ENCODE measurements around the gene LBX1.

The LBX1 gene

DNA sequence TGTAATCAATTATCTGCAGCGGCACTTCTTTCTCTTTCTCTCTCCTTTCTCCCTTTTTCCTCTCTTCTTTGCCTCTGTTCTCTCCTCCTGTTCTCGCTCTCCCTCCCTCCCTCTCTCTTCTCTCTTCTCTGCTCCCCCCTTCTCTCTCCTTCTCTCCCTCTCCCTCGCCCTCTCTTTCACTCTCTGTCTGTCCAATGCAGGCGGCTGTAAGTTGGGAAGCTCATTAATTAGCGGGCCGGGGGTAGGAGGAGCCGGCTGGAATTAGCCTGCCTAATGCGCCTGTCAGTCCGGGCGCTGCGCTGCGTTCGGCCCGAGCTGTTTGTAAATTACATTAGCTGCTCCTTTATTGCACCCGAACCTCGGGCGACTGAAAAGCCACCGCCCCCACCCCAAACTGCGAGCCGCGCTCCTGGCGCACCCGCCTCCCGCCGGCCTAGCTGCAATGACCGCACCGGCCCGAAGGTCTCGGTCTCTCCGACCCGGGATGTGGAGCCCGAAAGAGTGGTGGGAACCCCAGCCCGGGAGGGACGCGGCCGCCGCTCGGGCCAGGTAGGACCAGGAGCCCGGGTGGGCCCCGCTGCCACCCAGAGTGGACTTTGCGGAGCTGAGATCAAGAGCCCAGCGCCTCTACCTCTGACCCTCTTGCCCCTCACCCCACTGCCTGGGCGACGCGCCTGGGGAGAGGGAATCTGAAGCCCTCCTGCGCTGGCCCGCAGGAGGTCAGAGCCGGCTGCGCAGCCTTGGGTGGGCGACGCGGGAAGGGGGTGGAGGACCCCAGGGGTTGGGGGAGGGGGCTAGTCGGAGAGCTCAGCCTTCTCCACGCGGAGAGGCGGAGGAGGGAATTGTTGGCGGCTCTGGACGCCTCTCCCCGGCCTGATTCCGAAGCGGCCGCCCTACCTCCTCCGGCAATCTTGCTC, at the start of gene LBX1:
TSS of gene LBX1 (minus strand) at position 198 of the 917 bp plus-strand sequence. CDS start 648 bp downstream, outside the sequence.
- Histone ChIP-seq H2AFZ (ENCODE audit: low read depth, low read length) (no peak within 1 kb of the TSS), H3K9me3 (ENCODE audit: low read length) (no peaks in the 10 kb centered on the region), H3K36me3 (ENCODE audit: insufficient read depth, low read length) (no peaks in the 10 kb centered on the region), H3K4me3 (ENCODE audit: low read length) (no peak within 1 kb of the TSS), H3K4me1 (ENCODE audit: insufficient read depth, low read length) (peaks cover 4% of the 10 kb centered on the region), H3K27me3 (ENCODE audit: insufficient read depth, low read length) (peaks cover 95% of the 10 kb centered on the region)

- Histone ChIP-seq H2AFZ (ENCODE audit: low read depth, low read length) (no peak overlapping the region), H3K9me3 (ENCODE audit: low read length) (no peaks in the 10 kb centered on the region), H3K27me3 (ENCODE audit: insufficient read depth, low read length) (peaks cover 39% of the 10 kb centered on the region), H3K4me3 (ENCODE audit: low read length) (no peak overlapping the region), H3K36me3 (ENCODE audit: insufficient read depth, low read length) (no peaks in the 10 kb centered on the region), H3K4me1 (ENCODE audit: insufficient read depth, low read length) (no peaks in the 10 kb centered on the region)
Observed at GRCh38 chr10:101273741-101274140, 44.5 kb upstream of the LBX1 start.

DNA sequence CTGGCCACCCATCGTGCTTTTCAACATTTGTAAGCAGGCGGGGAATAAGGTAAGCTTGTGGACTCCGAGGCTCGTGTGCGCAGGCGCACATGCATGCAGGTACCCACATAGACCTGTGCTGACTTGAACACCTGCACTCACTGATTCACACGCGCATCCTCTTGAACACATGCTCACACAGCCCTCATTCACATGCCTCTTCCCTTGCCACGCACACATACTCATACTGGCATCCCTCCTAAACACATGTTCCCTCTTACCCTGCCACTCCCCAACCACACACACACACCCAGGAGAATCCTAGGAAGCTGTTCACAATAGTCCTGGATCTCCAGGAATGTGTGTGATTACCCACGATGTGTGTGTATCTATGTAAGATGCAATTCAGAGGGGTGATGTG, 44.1 kb upstream of the LBX1 start:
- peaks cover 39% of the 10 kb centered on the region for H3K27me3 ChIP-seq (ENCODE audit: insufficient read depth, low read length)
- H2AFZ ChIP-seq (ENCODE audit: low read depth, low read length) = no peak overlapping the region
- H3K9me3 ChIP-seq (ENCODE audit: low read length) = no peaks in the 10 kb centered on the region
- H3K4me3 ChIP-seq (ENCODE audit: low read length) = no peak overlapping the region
- no peaks in the 10 kb centered on the region for H3K4me1 ChIP-seq (ENCODE audit: insufficient read depth, low read length)
- no peaks in the 10 kb centered on the region for H3K36me3 ChIP-seq (ENCODE audit: insufficient read depth, low read length)

DNA sequence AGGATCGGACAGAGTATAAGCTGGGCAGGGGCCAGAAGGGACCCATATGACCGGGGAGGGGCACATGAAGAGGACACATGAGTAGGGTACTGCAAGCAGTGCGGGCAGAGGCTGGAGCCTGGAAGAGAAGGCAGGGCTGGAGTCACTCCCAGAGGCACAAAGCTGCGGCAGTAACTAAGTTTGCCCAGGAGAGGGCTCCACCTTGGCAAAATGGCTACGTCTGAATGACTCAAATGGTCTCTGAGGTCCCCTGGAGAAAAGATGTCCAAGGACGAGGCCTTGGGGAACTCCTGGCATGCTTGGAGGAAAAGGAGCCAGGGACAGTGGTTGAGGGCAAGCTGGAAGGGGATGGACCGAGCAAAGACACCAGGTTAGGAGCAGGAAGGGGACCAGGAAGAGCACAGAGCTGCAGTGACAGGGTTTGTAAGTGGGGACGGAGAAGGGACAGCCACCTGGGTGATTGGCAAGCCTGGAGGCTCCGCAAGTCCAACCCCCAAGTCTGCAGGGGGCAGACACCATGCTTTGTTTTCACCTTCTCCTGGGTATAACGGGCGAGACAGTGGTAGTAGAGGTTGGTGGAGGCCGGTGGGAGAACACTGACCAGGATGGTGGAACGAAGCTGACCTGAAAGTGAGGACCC, 43.1 kb upstream of the LBX1 start:
- H3K27me3 ChIP-seq (ENCODE audit: insufficient read depth, low read length) = peaks cover 36% of the 10 kb centered on the region
- no peak overlapping the region for H2AFZ ChIP-seq (ENCODE audit: low read depth, low read length)
- no peaks in the 10 kb centered on the region for H3K9me3 ChIP-seq (ENCODE audit: low read length)
- H3K4me3 ChIP-seq (ENCODE audit: low read length) = no peak overlapping the region
- no peaks in the 10 kb centered on the region for H3K36me3 ChIP-seq (ENCODE audit: insufficient read depth, low read length)
- peaks cover 1% of the 10 kb centered on the region for H3K4me1 ChIP-seq (ENCODE audit: insufficient read depth, low read length)

- no peak overlapping the region for H3K4me3 ChIP-seq (ENCODE audit: low read length)
- H3K27me3 ChIP-seq (ENCODE audit: insufficient read depth, low read length) = peaks cover 24% of the 10 kb centered on the region
- no peaks in the 10 kb centered on the region for H3K36me3 ChIP-seq (ENCODE audit: insufficient read depth, low read length)
- H3K4me1 ChIP-seq (ENCODE audit: insufficient read depth, low read length) = peaks cover 12% of the 10 kb centered on the region
- H2AFZ ChIP-seq (ENCODE audit: low read depth, low read length) = no peak overlapping the region
- H3K9me3 ChIP-seq (ENCODE audit: low read length) = no peaks in the 10 kb centered on the region
Observed at GRCh38 chr10:101270763-101271162, 41.5 kb upstream of the LBX1 start.

GRCh38 chr10:101267776-101268175, 38.5 kb upstream of the LBX1 start:
- H3K36me3 ChIP-seq (ENCODE audit: insufficient read depth, low read length) = no peaks in the 10 kb centered on the region
- no peak overlapping the region for H3K4me3 ChIP-seq (ENCODE audit: low read length)
- peaks cover 23% of the 10 kb centered on the region for H3K27me3 ChIP-seq (ENCODE audit: insufficient read depth, low read length)
- no peak overlapping the region for H2AFZ ChIP-seq (ENCODE audit: low read depth, low read length)
- H3K9me3 ChIP-seq (ENCODE audit: low read length) = no peaks in the 10 kb centered on the region
- H3K4me1 ChIP-seq (ENCODE audit: insufficient read depth, low read length) = peaks cover 12% of the 10 kb centered on the region

- Histone ChIP-seq H2AFZ (ENCODE audit: low read depth, low read length) (no peak overlapping the region), H3K27me3 (ENCODE audit: insufficient read depth, low read length) (peaks cover 28% of the 10 kb centered on the region), H3K9me3 (ENCODE audit: low read length) (no peaks in the 10 kb centered on the region), H3K4me1 (ENCODE audit: insufficient read depth, low read length) (peaks cover 12% of the 10 kb centered on the region), H3K4me3 (ENCODE audit: low read length) (no peak overlapping the region), H3K36me3 (ENCODE audit: insufficient read depth, low read length) (no peaks in the 10 kb centered on the region)
Observed at GRCh38 chr10:101267290-101267680, 38.0 kb upstream of the LBX1 start.

GRCh38 chr10:101266381-101267289, 37.4 kb upstream of the LBX1 start:
- Histone ChIP-seq H2AFZ (ENCODE audit: low read depth, low read length) (no peak overlapping the region), H3K36me3 (ENCODE audit: insufficient read depth, low read length) (no peaks in the 10 kb centered on the region), H3K9me3 (ENCODE audit: low read length) (no peaks in the 10 kb centered on the region), H3K27me3 (ENCODE audit: insufficient read depth, low read length) (peaks cover 33% of the 10 kb centered on the region), H3K4me1 (ENCODE audit: insufficient read depth, low read length) (peaks cover 12% of the 10 kb centered on the region), H3K4me3 (ENCODE audit: low read length) (no peak overlapping the region)

GRCh38 chr10:101263150-101263752, 34.0 kb upstream of the LBX1 start:
- Histone ChIP-seq H2AFZ (ENCODE audit: low read depth, low read length) (no peak overlapping the region), H3K4me1 (ENCODE audit: insufficient read depth, low read length) (peaks cover 12% of the 10 kb centered on the region), H3K27me3 (ENCODE audit: insufficient read depth, low read length) (peaks cover 33% of the 10 kb centered on the region), H3K4me3 (ENCODE audit: low read length) (no peak overlapping the region), H3K36me3 (ENCODE audit: insufficient read depth, low read length) (no peaks in the 10 kb centered on the region), H3K9me3 (ENCODE audit: low read length) (peaks cover under 1% of the 10 kb centered on the region)

DNA sequence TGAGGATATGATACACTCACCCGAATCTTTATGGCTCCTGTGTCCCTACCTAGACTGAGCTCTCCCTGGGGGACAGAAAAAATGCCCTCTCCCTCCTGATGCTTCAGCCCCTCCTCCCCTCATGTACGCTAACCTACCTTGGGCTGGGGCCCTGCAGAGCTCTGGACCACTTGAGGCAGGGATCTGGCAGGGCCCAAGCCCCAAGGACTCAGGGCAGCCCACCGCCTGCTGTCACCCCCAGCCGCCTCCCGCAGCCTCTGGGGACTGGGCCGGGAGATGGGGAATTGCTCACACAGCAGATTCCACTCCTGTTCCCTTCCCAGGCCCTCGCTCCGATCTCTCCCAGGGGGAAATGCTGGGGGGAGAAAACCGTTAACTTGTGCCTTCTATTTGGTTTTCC, 32.9 kb upstream of the LBX1 start:
- Histone ChIP-seq H2AFZ (ENCODE audit: low read depth, low read length) (no peak overlapping the region), H3K9me3 (ENCODE audit: low read length) (peaks cover 3% of the 10 kb centered on the region), H3K27me3 (ENCODE audit: insufficient read depth, low read length) (peaks cover 33% of the 10 kb centered on the region), H3K4me3 (ENCODE audit: low read length) (no peak overlapping the region), H3K4me1 (ENCODE audit: insufficient read depth, low read length) (peaks cover 9% of the 10 kb centered on the region), H3K36me3 (ENCODE audit: insufficient read depth, low read length) (no peaks in the 10 kb centered on the region)

- H3K36me3 ChIP-seq (ENCODE audit: insufficient read depth, low read length) = no peaks in the 10 kb centered on the region
- peaks cover 33% of the 10 kb centered on the region for H3K27me3 ChIP-seq (ENCODE audit: insufficient read depth, low read length)
- peaks cover 3% of the 10 kb centered on the region for H3K9me3 ChIP-seq (ENCODE audit: low read length)
Observed at GRCh38 chr10:101261702-101262101, 32.4 kb upstream of the LBX1 start.

GRCh38 chr10:101260764-101261481, 31.7 kb upstream of the LBX1 start:
- no peaks in the 10 kb centered on the region for H3K36me3 ChIP-seq (ENCODE audit: insufficient read depth, low read length)
- peaks cover 3% of the 10 kb centered on the region for H3K9me3 ChIP-seq (ENCODE audit: low read length)
- no peak overlapping the region for H2AFZ ChIP-seq (ENCODE audit: low read depth, low read length)
- no peaks in the 10 kb centered on the region for H3K4me1 ChIP-seq (ENCODE audit: insufficient read depth, low read length)
- H3K4me3 ChIP-seq (ENCODE audit: low read length) = no peak overlapping the region
- H3K27me3 ChIP-seq (ENCODE audit: insufficient read depth, low read length) = peaks cover 33% of the 10 kb centered on the region

More at GRCh38 chr10:101261702-101262101, 32.4 kb upstream of the LBX1 start:
- Histone ChIP-seq H2AFZ (ENCODE audit: low read depth, low read length) (no peak overlapping the region), H3K4me1 (ENCODE audit: insufficient read depth, low read length) (peaks cover 4% of the 10 kb centered on the region), H3K4me3 (ENCODE audit: low read length) (no peak overlapping the region)
